HG03442 (cell line): Measurements from ENCODE around the gene IGFBP4.

ENCODE experiments used
- ATAC-seq: cut with Tn5 transposase; IDR thresholded peaks from one replicate; pipeline ENCODE4 v1.9.1; 2021; ENCODE audit warnings: mild to moderate bottlenecking, moderate library complexity; ENCODE audit not compliant: unreplicated experiment

The IGFBP4 gene

GRCh38 chr17:40431231-40431602 lies 12.0 kb upstream of the IGFBP4 start:
- ATAC-seq = no peak

GRCh38 chr17:40432864-40433528 lies 10.3 kb upstream of the IGFBP4 start:
- ATAC-seq = no peak

GRCh38 chr17:40433551-40434415 lies 9.5 kb upstream of the IGFBP4 start:
- ATAC-seq = no peak

GRCh38 chr17:40436636-40437035 lies 6.6 kb upstream of the IGFBP4 start:
- ATAC-seq = no peak

GRCh38 chr17:40437095-40437732 lies 6.0 kb upstream of the IGFBP4 start:
- no peak for ATAC-seq

- ATAC-seq = no peak
Observed at GRCh38 chr17:40440166-40440565, 3.1 kb upstream of the IGFBP4 start.

- no peak for ATAC-seq
Observed at GRCh38 chr17:40442392-40443195, 656 bp upstream of the IGFBP4 start.

- ATAC-seq = peak; percentile 10
Observed at GRCh38 chr17:40443988-40444899, 994 bp downstream of the IGFBP4 start.

- ATAC-seq = no peak
Observed at GRCh38 chr17:40445751-40446468, 2.7 kb downstream of the IGFBP4 start.

- ATAC-seq = no peak
Observed at GRCh38 chr17:40447148-40447644, 3.9 kb downstream of the IGFBP4 start.

GRCh38 chr17:40447806-40448205 lies 4.6 kb downstream of the IGFBP4 start:
- ATAC-seq = no peak

GRCh38 chr17:40448213-40448638 lies 5.0 kb downstream of the IGFBP4 start:
- no peak for ATAC-seq

- no peak for ATAC-seq
Observed at GRCh38 chr17:40448639-40449261, 5.5 kb downstream of the IGFBP4 start.

- ATAC-seq = no peak
Observed at GRCh38 chr17:40450175-40450574, 6.9 kb downstream of the IGFBP4 start.

GRCh38 chr17:40451420-40451819 lies 8.2 kb downstream of the IGFBP4 start:
- ATAC-seq = no peak

- no peak for ATAC-seq
Observed at GRCh38 chr17:40452216-40452787, 9.1 kb downstream of the IGFBP4 start.

GRCh38 chr17:40452921-40453378 lies 9.7 kb downstream of the IGFBP4 start:
- no peak for ATAC-seq
